Stimulated activated effector memory CD8-positive, alpha-beta T cell treated with anti-CD3 and anti-CD28 coated beads, Interleukin-12 subunit alpha, Interleukin-12 subunit beta, amount 100 ng/mL, for 72 hours (primary cell): ENCODE data around the gene PALM.

Source experiments
- ATAC-seq: fragments of 150-1000 bp; cut with Tn5 transposase; 2 replicates; pipeline ENCODE4 v1.10.0; 2021
- DNase-seq, 2 donors: peaks; one replicate each; pipeline ENCODE4 v3.0.0; 2021 to 2022; ENCODE audit warnings: low spot score in 2 of 2
- H3K27ac Mint-ChIP-seq: one replicate; pipeline ENCODE4 v1.8.0; 2022; ENCODE audit warnings: mild to moderate bottlenecking, mixed read lengths
- H3K36me3 Mint-ChIP-seq: one replicate; pipeline ENCODE4 v1.8.0; 2022; ENCODE audit warnings: mild to moderate bottlenecking, mixed read lengths
- H3K4me1 Mint-ChIP-seq: one replicate; pipeline ENCODE4 v1.8.0; 2022; ENCODE audit warnings: mixed read lengths
- H3K4me3 Mint-ChIP-seq: one replicate; pipeline ENCODE4 v1.8.0; 2022; ENCODE audit warnings: mild to moderate bottlenecking, mixed read lengths
- H3K9me3 Mint-ChIP-seq: one replicate; pipeline ENCODE4 v1.8.0; 2022; ENCODE audit warnings: mixed read lengths

Gene PALM

GRCh38 chr19:788686-788982 is 79.9 kb downstream of the PALM start:
- Mint-ChIP-seq H3K36me3 (no peaks in the 10 kb centered on the region), H3K9me3 (no peaks in the 10 kb centered on the region), H3K4me1 (no peaks in the 10 kb centered on the region), H3K27ac (no peak overlapping the region), H3K4me3 (no peak overlapping the region)
- ATAC-seq (no peak), DNase-seq (no peak)

GRCh38 chr19:788983-789700 is 80.4 kb downstream of the PALM start:
- Mint-ChIP-seq H3K27ac (no peak overlapping the region), H3K4me1 (no peaks in the 10 kb centered on the region), H3K36me3 (no peaks in the 10 kb centered on the region), H3K9me3 (no peaks in the 10 kb centered on the region), H3K4me3 (no peak overlapping the region)
- no peak for ATAC-seq
- DNase-seq = no peak

GRCh38 chr19:789701-790060 is 80.9 kb downstream of the PALM start:
- DNase-seq (no peak), ATAC-seq (no peak)
- no peak overlapping the region for H3K4me3 Mint-ChIP-seq
- no peaks in the 10 kb centered on the region for H3K4me1 Mint-ChIP-seq
- H3K9me3 Mint-ChIP-seq = no peaks in the 10 kb centered on the region
- H3K36me3 Mint-ChIP-seq = no peaks in the 10 kb centered on the region
- no peak overlapping the region for H3K27ac Mint-ChIP-seq

GRCh38 chr19:791007-791566 is 82.4 kb downstream of the PALM start:
- Mint-ChIP-seq H3K4me1 (no peaks in the 10 kb centered on the region), H3K36me3 (no peaks in the 10 kb centered on the region), H3K27ac (no peak overlapping the region), H3K4me3 (no peak overlapping the region), H3K9me3 (no peaks in the 10 kb centered on the region)
- ATAC-seq (no peak), DNase-seq (no peak)

GRCh38 chr19:791567-792305 is 83.0 kb downstream of the PALM start:
- ATAC-seq (no peak), DNase-seq (no peak)
- H3K4me3 Mint-ChIP-seq = no peak overlapping the region
- no peak overlapping the region for H3K27ac Mint-ChIP-seq
- H3K9me3 Mint-ChIP-seq = no peaks in the 10 kb centered on the region
- peaks cover 3% of the 10 kb centered on the region for H3K4me1 Mint-ChIP-seq
- H3K36me3 Mint-ChIP-seq = peaks cover 1% of the 10 kb centered on the region

- DNase-seq (no peak), ATAC-seq (no peak)
- H3K36me3 Mint-ChIP-seq = peaks cover 8% of the 10 kb centered on the region
- no peak overlapping the region for H3K27ac Mint-ChIP-seq
- peaks cover 6% of the 10 kb centered on the region for H3K4me1 Mint-ChIP-seq
- H3K4me3 Mint-ChIP-seq = no peak overlapping the region
- H3K9me3 Mint-ChIP-seq = no peaks in the 10 kb centered on the region
These were observed 83.7 kb downstream of the PALM start for GRCh38 chr19:792306-792885.

GRCh38 chr19:793806-794205 is 85.1 kb downstream of the PALM start:
- no peaks in the 10 kb centered on the region for H3K9me3 Mint-ChIP-seq
- DNase-seq (no peak), ATAC-seq (no peak)
- H3K4me3 Mint-ChIP-seq = no peak overlapping the region
- H3K36me3 Mint-ChIP-seq = peaks cover 22% of the 10 kb centered on the region
- peaks cover 6% of the 10 kb centered on the region for H3K4me1 Mint-ChIP-seq
- H3K27ac Mint-ChIP-seq = no peak overlapping the region

GRCh38 chr19:795073-795611 is 86.4 kb downstream of the PALM start:
- Mint-ChIP-seq H3K27ac (no peak overlapping the region), H3K36me3 (peaks cover 35% of the 10 kb centered on the region), H3K4me3 (peak overlapping the region; percentile 92), H3K4me1 (peaks cover 19% of the 10 kb centered on the region), H3K9me3 (no peaks in the 10 kb centered on the region)
- ATAC-seq = no peak
- no peak for DNase-seq

GRCh38 chr19:795691-796581 is 87.2 kb downstream of the PALM start:
- Mint-ChIP-seq H3K27ac (no peak overlapping the region), H3K9me3 (no peaks in the 10 kb centered on the region), H3K4me1 (peaks cover 27% of the 10 kb centered on the region), H3K4me3 (peak overlapping the region; percentile 92), H3K36me3 (peaks cover 43% of the 10 kb centered on the region)
- ATAC-seq = no peak
- DNase-seq = no peak

GRCh38 chr19:796692-797527 is 88.2 kb downstream of the PALM start, which contains the start of gene PTBP1:
Gene PTBP1, plus strand, starts transcription at chr19:797452. Its CDS starts 46 bp downstream, at chr19:797498.
- peak; percentile 94 to 99 for DNase-seq
- peaks cover 53% of the 10 kb centered on the region for H3K36me3 Mint-ChIP-seq
- peak within 1 kb of the TSS; percentile 94 for H3K27ac Mint-ChIP-seq
- peak; percentile 85 for ATAC-seq
- H3K9me3 Mint-ChIP-seq = no peaks in the 10 kb centered on the region
- peak within 1 kb of the TSS; percentile 92 for H3K4me3 Mint-ChIP-seq
- peaks cover 37% of the 10 kb centered on the region for H3K4me1 Mint-ChIP-seq
